A549 (cell line): ENCODE results near the gene CYP4F8. TPM values are rescaled to one million over a fixed set of nuclear protein-coding genes. Genes with fewer than 3 reads are reported as not detected.

Experiments used
- ATAC-seq, 2 experiments: fragments of 200-7000 bp in 1 of 2; fragments of >200 bp in 1 of 2; cut with Nextera tagmentation in 1 of 2; cut with Tn5 transposase in 1 of 2; 3 replicates each; pipeline versions ENCODE4 v1.8.0 to v1.9.1; 2018 to 2020; ENCODE audit warnings: mild to moderate bottlenecking in 1 of 2, moderate library complexity in 1 of 2
- CTCF ChIA-PET: fragments of 300-600 bp; sonication (Branson Sonifier 250); formaldehyde crosslinking; extraction: SDS; loops from one replicate; lab custom pipeline; 2021; ENCODE audit warnings: antibody characterized with exemption, inconsistent platforms; lab: Yijun Ruan, JAX
- POLR2A ChIA-PET: fragments of 350-600 bp; formaldehyde crosslinking; extraction: SDS; loops from one replicate; lab custom pipeline; 2021; ENCODE audit warnings: antibody characterized with exemption, inconsistent platforms; lab: Yijun Ruan, JAX
- DNase-seq, 2 experiments: peaks; one replicate each; pipeline versions ENCODE4 v3.0.0 to v3.0.0-alpha.2; 2011 to 2016; ENCODE audit warnings: low read depth in 1 of 2, low spot score in 1 of 2
- FAIRE-seq: peaks from 2 replicates; lab custom pipeline; 2011; peaks lifted over from hg19 to GRCh38; lab: Jason Lieb, UNC
- H3K27ac ChIP-seq, 2 experiments: fragments of >200 bp; sonication (Bioruptor Twin); formaldehyde crosslinking; 3 replicates each; pipeline ENCODE4 v1.5.1; 2016 to 2017
- H3K4me1 ChIP-seq: fragments of >200 bp; sonication (Bioruptor Twin); formaldehyde crosslinking; 3 replicates; pipeline ENCODE4 v1.6.1; 2016
- H3K4me2 ChIP-seq: fragments of >200 bp; sonication (Bioruptor Twin); formaldehyde crosslinking; 3 replicates; pipeline ENCODE4 v1.6.1; 2016
- H3K4me3 ChIP-seq: fragments of >200 bp; sonication (Bioruptor Twin); formaldehyde crosslinking; 3 replicates; pipeline ENCODE4 v1.5.1; 2016
- H3K9me3 ChIP-seq: fragments of >200 bp; sonication (Bioruptor Twin); formaldehyde crosslinking; 3 replicates; pipeline ENCODE4 v1.6.1; 2016
- CBX8 ChIP-seq: fragments of 200-600 bp; sonication (generic); IDR thresholded peaks from 2 replicates; pipeline ENCODE4 v1.6.1; 2016
- CEBPB ChIP-seq, 2 experiments: fragments of >200 bp in 1 of 2; sonication (Bioruptor Twin) in 1 of 2; formaldehyde crosslinking in 1 of 2; IDR thresholded peaks; 2 replicates each; pipeline ENCODE4 v1.6.1; 2012 to 2016
- CHD2 ChIP-seq: fragments of 150-350 bp; IDR thresholded peaks from 2 replicates; pipeline ENCODE4 v1.6.1; 2014; ENCODE audit warnings: low read length; ENCODE audit not compliant: partially characterized antibody
- CTCF ChIP-seq: fragments of >200 bp; sonication (Bioruptor Twin); formaldehyde crosslinking; IDR thresholded peaks from 3 replicates; pipeline ENCODE4 v1.5.1; 2016
- EHF ChIP-seq: fragments of 250-450 bp; sonication (Bioruptor Pico); IDR thresholded peaks from 2 replicates; pipeline ENCODE4 v1.5.0; 2020; ENCODE audit warnings: mild to moderate bottlenecking
- ELK1 ChIP-seq: fragments of 150-350 bp; IDR thresholded peaks from 2 replicates; pipeline ENCODE4 v1.6.1; 2014; ENCODE audit warnings: low read depth, mild to moderate bottlenecking, low read length
- EP300 ChIP-seq, 2 experiments: fragments of >200 bp; sonication (Bioruptor Twin); formaldehyde crosslinking; IDR thresholded peaks; 2 replicates in 1 of 2; 3 replicates in 1 of 2; pipeline ENCODE4 v1.6.1; 2016 to 2017
- ESRRA ChIP-seq: fragments of 150-350 bp; IDR thresholded peaks from 2 replicates; pipeline ENCODE4 v1.6.1; 2014; ENCODE audit warnings: mild to moderate bottlenecking, low read length, borderline replicate concordance
- FOXS1 ChIP-seq: fragments of 250-450 bp; sonication (Bioruptor Pico); IDR thresholded peaks from 2 replicates; pipeline ENCODE4 v1.5.0; 2020; ENCODE audit warnings: mild to moderate bottlenecking, moderate library complexity
- GATA3 ChIP-seq: IDR thresholded peaks from 2 replicates; pipeline ENCODE4 v1.6.1; 2012; ENCODE audit warnings: borderline replicate concordance
- HDAC2 ChIP-seq: fragments of 200-600 bp; sonication (generic); IDR thresholded peaks from 2 replicates; pipeline ENCODE4 v1.6.1; 2016
- HES2 ChIP-seq: fragments of >200 bp; sonication (Bioruptor Twin); formaldehyde crosslinking; IDR thresholded peaks from 2 replicates; pipeline ENCODE4 v1.6.1; 2016
- HEYL ChIP-seq: fragments of 250-450 bp; sonication (Bioruptor Pico); IDR thresholded peaks from 2 replicates; pipeline ENCODE4 v1.8.0; 2021; ENCODE audit warnings: mild to moderate bottlenecking, moderate library complexity
- HOXA7 ChIP-seq: fragments of 250-450 bp; sonication (Bioruptor Pico); IDR thresholded peaks from 2 replicates; pipeline ENCODE4 v1.5.0; 2020; ENCODE audit warnings: mild to moderate bottlenecking, moderate library complexity
- HOXB13 ChIP-seq: fragments of 250-450 bp; sonication (Bioruptor Pico); IDR thresholded peaks from 2 replicates; pipeline ENCODE4 v1.5.0; 2020; ENCODE audit warnings: low read depth, mild to moderate bottlenecking, moderate library complexity
- JUN ChIP-seq, 2 experiments: fragments of >200 bp; sonication (Bioruptor Twin); formaldehyde crosslinking; IDR thresholded peaks; 2 replicates in 1 of 2; 3 replicates in 1 of 2; pipeline ENCODE4 v1.6.1; 2016 to 2017
- JUNB ChIP-seq: fragments of >200 bp; sonication (Bioruptor Twin); formaldehyde crosslinking; IDR thresholded peaks from 2 replicates; pipeline ENCODE4 v1.6.1; 2016
- NPAS2 ChIP-seq: fragments of 250-450 bp; sonication (Bioruptor Pico); IDR thresholded peaks from 2 replicates; pipeline ENCODE4 v1.8.0; 2022; ENCODE audit warnings: mild to moderate bottlenecking, moderate library complexity, borderline replicate concordance
- NR3C1 ChIP-seq: fragments of >200 bp; sonication (Bioruptor Twin); formaldehyde crosslinking; IDR thresholded peaks from 3 replicates; pipeline ENCODE4 v1.6.1; 2017
- PHF8 ChIP-seq: fragments of 200-600 bp; sonication (generic); IDR thresholded peaks from 2 replicates; pipeline ENCODE4 v1.6.1; 2016; ENCODE audit warnings: low read depth, mild to moderate bottlenecking, antibody characterized with exemption, moderate library complexity, borderline replicate concordance
- POLR2A ChIP-seq: IDR thresholded peaks from 2 replicates; pipeline ENCODE4 v1.6.1; 2012; ENCODE audit warnings: mild to moderate bottlenecking, low read length
- POLR2AphosphoS2 ChIP-seq: conservative IDR thresholded peaks from 2 replicates; pipeline ENCODE4 v1.6.1; 2012; ENCODE audit warnings: low read length, improper control_type of control experiment, inconsistent platforms
- REST ChIP-seq: fragments of 200-600 bp; sonication (generic); IDR thresholded peaks from 2 replicates; pipeline ENCODE4 v1.6.1; 2016; ENCODE audit warnings: antibody characterized with exemption, mild to moderate bottlenecking, moderate library complexity
- RFX5 ChIP-seq: fragments of 450-650 bp; IDR thresholded peaks from 2 replicates; pipeline ENCODE4 v1.7.1; 2014; ENCODE audit warnings: antibody characterized with exemption, mild to moderate bottlenecking, moderate library complexity
- RNF2 ChIP-seq: fragments of 200-600 bp; sonication (generic); IDR thresholded peaks from 2 replicates; pipeline ENCODE4 v1.6.1; 2016; ENCODE audit warnings: low read depth, mild to moderate bottlenecking, antibody characterized with exemption, moderate library complexity, borderline replicate concordance
- SREBF2 ChIP-seq: fragments of 450-650 bp; IDR thresholded peaks from 2 replicates; pipeline ENCODE4 v1.6.1; 2014; ENCODE audit warnings: mild to moderate bottlenecking, moderate library complexity
- TP53 ChIP-seq: fragments of 250-450 bp; sonication (Bioruptor Pico); IDR thresholded peaks from 2 replicates; pipeline ENCODE4 v1.5.0; 2021; ENCODE audit warnings: mild to moderate bottlenecking, moderate library complexity
- ZC3H11A ChIP-seq: fragments of 450-650 bp; IDR thresholded peaks from 2 replicates; pipeline ENCODE4 v1.6.1; 2014; ENCODE audit warnings: antibody characterized with exemption, mild to moderate bottlenecking
- ZFP36 ChIP-seq: fragments of 450-650 bp; IDR thresholded peaks from 2 replicates; pipeline ENCODE4 v1.6.1; 2014; ENCODE audit warnings: borderline replicate concordance; ENCODE audit not compliant: partially characterized antibody
- WGBS: methylation state at CpG from one replicate; pipeline ENCODE4 v1.1.6; 2017; ENCODE audit errors: missing lambda C conversion rate; 5-methylcytosine and 5-hydroxymethylcytosine counted together
- polyA plus RNA-seq, 4 experiments: library from polyadenylated mRNA; depleted of rRNA in 3 of 4; stranded (reverse); fragments of >200 nt; fragmentation: RNase III in 1 of 4; extraction: RNeasy Plus Mini Kit Qiagen cat#74134 plus additional on column Dnase treatment in 1 of 4; gene quantifications; 2 replicates in 3 of 4; 3 replicates in 1 of 4; pipeline ENCODE4 v1.2.3, GENCODE V29; 2011 to 2017

CYP4F8 gene
- polyA plus RNA-seq, 2 of the 4 experiments (the other 2 are of a cell fraction): not detected

- ATAC-seq: no peak
- Histone ChIP-seq H3K4me3 (no peak overlapping the region), H3K27ac (no peak overlapping the region), H3K4me2 (no peak overlapping the region), H3K9me3 (no peaks in the 10 kb centered on the region), H3K4me1 (no peaks in the 10 kb centered on the region)
- CTCF ChIA-PET: no interaction called here
- no peak for DNase-seq
- TF ChIP-seq RNF2 (no peak), POLR2A (no peak), FOXS1 (CRISPR knock-in tag) (no peak), ESRRA (no peak), ZC3H11A (no peak), EP300 (IDR thresholded peaks at IDR 0.05) (no peak), GATA3 (no peak), TP53 (CRISPR knock-in tag) (no peak), HEYL (CRISPR knock-in tag) (no peak), HDAC2 (no peak), JUNB (no peak), REST (no peak), CHD2 (no peak), RFX5 (no peak), CBX8 (no peak), CTCF (no peak), PHF8 (no peak), ZFP36 (no peak)
- POLR2A ChIA-PET: no interaction called here
- no peak for FAIRE-seq
- WGBS: 57% methylated on average over 9 of the region's 9 CpGs
These were observed 27.4 kb upstream of the CYP4F8 start for GRCh38 chr19:15587663-15588062.

- H3K4me2 ChIP-seq: no peak overlapping the region
- H3K27ac ChIP-seq: no peak overlapping the region
- WGBS: 9% methylated on average over 1 of the region's 1 CpG
- ATAC-seq (no peak), FAIRE-seq (no peak), DNase-seq (no peak)
- ChIA-PET POLR2A (no interaction called here), CTCF (no interaction called here)
- H3K4me3 ChIP-seq: no peak overlapping the region
- no peaks in the 10 kb centered on the region for H3K4me1 ChIP-seq
- no peaks in the 10 kb centered on the region for H3K9me3 ChIP-seq
- no peak for TF ChIP-seq HDAC2
These were observed 26.8 kb upstream of the CYP4F8 start for GRCh38 chr19:15588265-15588664.

- WGBS: 69% methylated on average over 5 of the region's 5 CpGs
- Histone ChIP-seq H3K4me2 (no peak overlapping the region), H3K4me3 (no peak overlapping the region), H3K27ac (no peak overlapping the region), H3K4me1 (no peaks in the 10 kb centered on the region), H3K9me3 (no peaks in the 10 kb centered on the region)
- ChIA-PET POLR2A (no interaction called here), CTCF (no interaction called here)
- FAIRE-seq (no peak), DNase-seq (no peak), ATAC-seq (no peak)
- TF ChIP-seq HDAC2 (no peak), HEYL (CRISPR knock-in tag) (no peak), ELK1 (no peak), JUN (IDR thresholded peaks at IDR 0.05) (no peak), HES2 (no peak), HOXB13 (CRISPR knock-in tag) (no peak), NPAS2 (CRISPR knock-in tag) (no peak), JUNB (no peak), ESRRA (no peak), EHF (no peak), RFX5 (no peak), SREBF2 (no peak), POLR2AphosphoS2 (no peak), CEBPB (IDR thresholded peaks at IDR 0.05) (no peak), HOXA7 (CRISPR knock-in tag) (no peak), PHF8 (no peak), NR3C1 (no peak), EP300 (IDR thresholded peaks at IDR 0.05) (no peak)
These were observed 25.1 kb upstream of the CYP4F8 start for GRCh38 chr19:15589760-15590451.
